Daoy (cell line): ENCODE data around the gene SCUBE2. TPM values are rescaled to one million over a fixed set of nuclear protein-coding genes. Genes with fewer than 3 reads are reported as not detected.

ENCODE experiments used
- DNase-seq: peaks from one replicate; pipeline ENCODE4 v3.0.0-alpha.2; 2015; ENCODE audit warnings: low read depth
- total RNA-seq: library from RNA; depleted of rRNA; stranded (reverse); fragments of >200 nt; shearing (Covaris generic); gene quantifications from 2 replicates; pipeline ENCODE4 v1.2.3, GENCODE V29; 2014; rRNA removed

The SCUBE2 gene
- total RNA-seq = 0.18 and 0.51 TPM in 2 replicates

- DNase-seq = peak; percentile 13
Measured at GRCh38 chr11:9091044-9091922, at the start of gene SCUBE2. SCUBE2 (minus strand) TSS chr11:9091599; CDS start chr11:9091528, 71 bp downstream.

- no peak for DNase-seq
Measured at GRCh38 chr11:9141186-9141585, 49.8 kb upstream of the SCUBE2 start.

GRCh38 chr11:9139628-9140357 is 48.4 kb upstream of the SCUBE2 start:
- peak; percentile 37 for DNase-seq

- peak; percentile 89 for DNase-seq
Measured at GRCh38 chr11:9138612-9139579, 47.5 kb upstream of the SCUBE2 start.

GRCh38 chr11:9138133-9138453 is 46.7 kb upstream of the SCUBE2 start:
- DNase-seq = no peak

- peak; percentile 74 for DNase-seq
Measured at GRCh38 chr11:9137293-9138132, 46.1 kb upstream of the SCUBE2 start.

GRCh38 chr11:9136741-9137140 is 45.3 kb upstream of the SCUBE2 start:
- no peak for DNase-seq

- DNase-seq = no peak
Measured at GRCh38 chr11:9133956-9134355, 42.6 kb upstream of the SCUBE2 start.

GRCh38 chr11:9132203-9132878 is 40.9 kb upstream of the SCUBE2 start:
- DNase-seq = no peak

GRCh38 chr11:9130297-9130696 is 38.9 kb upstream of the SCUBE2 start:
- DNase-seq = no peak

GRCh38 chr11:9126636-9127035 is 35.2 kb upstream of the SCUBE2 start:
- no peak for DNase-seq

- DNase-seq = no peak
Measured at GRCh38 chr11:9125185-9125886, 33.9 kb upstream of the SCUBE2 start.

GRCh38 chr11:9123595-9124304 is 32.4 kb upstream of the SCUBE2 start:
- DNase-seq = no peak

- DNase-seq = no peak
Measured at GRCh38 chr11:9121469-9121796, 30.0 kb upstream of the SCUBE2 start.

GRCh38 chr11:9120664-9121468 is 29.5 kb upstream of the SCUBE2 start:
- no peak for DNase-seq

GRCh38 chr11:9118277-9118676 is 26.9 kb upstream of the SCUBE2 start:
- no peak for DNase-seq

- no peak for DNase-seq
Measured at GRCh38 chr11:9112075-9112474, 20.7 kb upstream of the SCUBE2 start.
